HG03139 (cell line): Measurements from ENCODE around the gene FAM72A.
A peak's percentile ranks its signal among the peaks of the same experiment; 100 is the strongest.
"Not testable (repeated sequence)": the region's sequence is repeated elsewhere in the genome, so short reads cannot be mapped to it uniquely, and the experiment has no call there.

Experiments
- ATAC-seq: cut with Tn5 transposase; IDR thresholded peaks from one replicate; pipeline ENCODE4 v1.9.1; 2021; ENCODE audit not compliant: unreplicated experiment

The FAM72A gene

DNA sequence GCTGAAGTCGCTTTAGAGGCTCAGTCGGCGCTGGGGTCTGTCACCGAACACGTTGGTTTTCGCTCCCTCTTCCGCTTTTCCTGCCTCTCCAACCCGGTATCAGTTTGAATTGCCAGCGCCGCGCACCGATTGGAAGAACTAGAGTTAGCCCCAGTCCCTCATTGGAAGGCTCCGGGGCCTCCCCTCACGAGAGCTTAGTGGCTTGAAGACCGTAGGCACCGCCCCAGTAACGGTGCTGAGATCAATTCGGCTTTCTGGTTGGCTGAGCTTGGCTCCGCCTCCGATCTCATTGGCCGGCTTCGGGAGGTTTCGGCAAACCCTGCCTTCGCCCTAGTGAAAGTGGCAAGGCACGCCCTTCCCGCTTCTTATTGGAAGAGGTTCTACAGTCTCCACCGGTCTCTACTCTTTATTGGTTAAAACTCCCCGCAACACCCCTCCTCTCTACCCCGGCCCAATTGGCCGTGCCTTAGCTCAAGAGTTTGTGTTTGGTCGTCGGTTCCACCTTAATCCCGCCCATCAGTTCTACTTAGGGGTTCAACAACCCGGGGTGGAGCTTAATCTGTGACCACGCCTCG is at the start of gene FAM72A:
Gene FAM72A, minus strand, starts transcription at position 51 of the 575 bp plus-strand sequence. CDS start 814 bp downstream, outside the sequence.
- peak; percentile 77 for ATAC-seq

GRCh38 chr1:206250953-206251681 is 48.5 kb upstream of the FAM72A start:
- ATAC-seq = not testable (repeated sequence)

- not testable (repeated sequence) for ATAC-seq
Measured at GRCh38 chr1:206246129-206246886, 43.7 kb upstream of the FAM72A start.

GRCh38 chr1:206245479-206245878 is 42.8 kb upstream of the FAM72A start:
- not testable (repeated sequence) for ATAC-seq

DNA sequence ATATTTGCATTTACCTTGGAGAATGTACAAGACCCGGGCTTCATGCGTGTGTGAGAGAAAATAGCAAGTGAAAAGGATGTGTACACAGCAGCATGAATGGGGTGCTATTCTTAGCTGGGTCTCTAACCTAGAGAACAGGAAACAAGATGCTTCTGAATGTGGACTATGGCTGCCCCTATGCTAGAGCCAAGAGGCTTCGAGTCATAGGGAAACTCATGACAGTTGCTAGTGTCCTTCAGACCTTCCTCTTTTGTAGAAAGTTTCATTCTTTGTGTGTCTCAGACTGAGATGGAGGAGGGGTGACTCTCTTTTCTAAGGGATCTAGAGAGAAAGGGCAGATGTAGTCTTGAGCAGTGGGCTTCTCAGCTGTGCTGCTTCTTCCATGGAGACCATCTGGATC is 40.7 kb upstream of the FAM72A start:
- peak; percentile 97 for ATAC-seq

DNA sequence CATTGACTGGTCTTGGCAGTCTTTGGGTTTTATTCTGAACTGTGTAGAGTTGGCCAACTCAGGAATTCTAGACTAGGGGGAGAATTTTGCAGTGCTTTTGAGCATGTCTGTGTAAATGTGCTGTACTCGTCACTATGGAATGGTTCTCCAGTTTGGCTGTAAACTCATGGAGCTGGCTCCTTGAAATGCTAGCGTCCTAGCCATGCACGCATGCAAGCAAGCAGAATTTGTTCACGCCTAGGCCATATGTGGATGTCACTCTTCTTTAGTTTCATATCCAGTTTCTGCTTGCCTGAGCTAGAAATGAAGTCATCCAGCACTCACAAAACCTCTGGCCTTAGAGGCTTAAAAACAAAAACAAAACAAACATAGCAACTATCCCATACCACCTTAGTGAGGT is 37.6 kb upstream of the FAM72A start:
- not testable (repeated sequence) for ATAC-seq

GRCh38 chr1:206235190-206235589 is 32.6 kb upstream of the FAM72A start:
- not testable (repeated sequence) for ATAC-seq

DNA sequence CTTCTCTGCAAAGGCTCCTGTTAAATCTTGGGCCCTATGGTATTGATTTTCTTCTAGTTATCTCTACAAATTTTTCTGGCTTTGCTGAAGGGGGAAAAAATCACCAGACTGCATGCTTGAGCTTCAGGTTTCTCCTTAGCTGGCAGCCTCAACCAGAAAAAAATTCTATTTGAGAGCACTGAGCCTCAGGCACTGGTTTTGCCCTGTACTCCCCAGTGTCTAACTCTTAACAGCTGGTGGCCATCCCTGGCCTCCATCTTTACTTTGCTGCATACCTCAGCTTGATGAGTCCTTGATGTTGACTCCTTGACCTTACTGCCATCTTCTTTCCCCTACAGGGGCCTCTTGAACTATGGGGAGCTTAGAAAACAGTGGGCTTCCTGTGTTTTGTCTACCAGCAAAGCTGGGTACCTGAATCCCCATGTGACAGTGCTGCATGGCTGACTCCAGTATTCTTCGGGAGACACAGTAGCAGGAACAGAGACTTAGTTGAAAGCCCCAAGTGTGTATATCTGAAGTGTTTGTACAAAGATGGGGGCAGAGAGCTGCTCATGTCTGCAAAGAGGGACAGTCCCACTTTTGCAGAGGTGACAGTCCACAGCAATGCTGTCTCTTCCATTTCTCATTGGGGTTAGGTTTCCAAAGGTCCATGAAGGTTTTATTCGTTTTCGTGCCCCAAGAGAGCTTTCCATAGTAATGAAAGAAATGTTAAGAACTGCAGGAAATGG is 31.7 kb upstream of the FAM72A start:
- ATAC-seq = not testable (repeated sequence)

- ATAC-seq = not testable (repeated sequence)
Measured at GRCh38 chr1:206232970-206233645, 30.5 kb upstream of the FAM72A start.

DNA sequence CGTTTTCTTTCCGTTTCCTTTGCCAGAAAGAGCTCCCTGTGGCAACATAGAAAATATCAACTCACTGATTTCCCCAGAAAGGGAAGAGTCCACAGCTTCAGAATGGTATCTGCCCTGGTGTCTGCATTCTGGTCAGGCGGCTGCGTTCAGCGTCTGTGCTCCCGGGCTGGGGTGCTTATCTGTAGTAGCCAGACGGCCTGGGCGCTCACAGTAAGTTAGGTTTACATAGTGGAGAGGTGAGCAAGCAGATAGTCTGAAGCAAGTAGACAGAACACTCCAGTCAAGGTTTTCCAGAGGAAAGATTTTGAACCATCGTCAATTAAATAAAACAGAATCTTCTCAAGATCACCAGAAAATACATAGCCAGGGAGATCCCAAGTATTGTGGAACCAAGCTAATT is 29.4 kb upstream of the FAM72A start:
- not testable (repeated sequence) for ATAC-seq

- ATAC-seq = not testable (repeated sequence)
Measured at GRCh38 chr1:206229286-206229685, 26.6 kb upstream of the FAM72A start.

- ATAC-seq = not testable (repeated sequence)
Measured at GRCh38 chr1:206226886-206227285, 24.2 kb upstream of the FAM72A start.

DNA sequence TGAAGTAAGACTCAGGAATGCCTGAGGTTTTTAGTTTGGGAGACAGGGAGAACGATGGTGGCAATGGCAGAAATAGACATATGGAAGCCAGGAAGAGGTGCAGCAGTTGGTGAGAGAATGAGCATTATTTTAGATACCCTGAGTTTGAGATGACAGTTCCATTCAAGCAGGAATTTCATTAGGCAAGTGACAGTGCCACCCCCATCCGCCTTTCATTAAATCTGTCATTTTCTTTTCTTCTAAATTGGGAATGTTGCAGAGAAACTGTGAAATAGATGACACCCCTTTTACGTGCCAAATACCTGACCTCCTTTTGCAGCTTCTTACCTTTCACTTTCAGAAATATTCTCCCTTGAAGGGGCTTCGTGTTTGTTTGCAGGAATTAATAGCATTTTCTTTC is 22.7 kb upstream of the FAM72A start:
- ATAC-seq = not testable (repeated sequence)

GRCh38 chr1:206224190-206224776 is 21.6 kb upstream of the FAM72A start:
- ATAC-seq = not testable (repeated sequence)

- not testable (repeated sequence) for ATAC-seq
Measured at GRCh38 chr1:206221585-206221984, 18.9 kb upstream of the FAM72A start.

GRCh38 chr1:206220332-206221000 is 17.8 kb upstream of the FAM72A start:
- not testable (repeated sequence) for ATAC-seq

DNA sequence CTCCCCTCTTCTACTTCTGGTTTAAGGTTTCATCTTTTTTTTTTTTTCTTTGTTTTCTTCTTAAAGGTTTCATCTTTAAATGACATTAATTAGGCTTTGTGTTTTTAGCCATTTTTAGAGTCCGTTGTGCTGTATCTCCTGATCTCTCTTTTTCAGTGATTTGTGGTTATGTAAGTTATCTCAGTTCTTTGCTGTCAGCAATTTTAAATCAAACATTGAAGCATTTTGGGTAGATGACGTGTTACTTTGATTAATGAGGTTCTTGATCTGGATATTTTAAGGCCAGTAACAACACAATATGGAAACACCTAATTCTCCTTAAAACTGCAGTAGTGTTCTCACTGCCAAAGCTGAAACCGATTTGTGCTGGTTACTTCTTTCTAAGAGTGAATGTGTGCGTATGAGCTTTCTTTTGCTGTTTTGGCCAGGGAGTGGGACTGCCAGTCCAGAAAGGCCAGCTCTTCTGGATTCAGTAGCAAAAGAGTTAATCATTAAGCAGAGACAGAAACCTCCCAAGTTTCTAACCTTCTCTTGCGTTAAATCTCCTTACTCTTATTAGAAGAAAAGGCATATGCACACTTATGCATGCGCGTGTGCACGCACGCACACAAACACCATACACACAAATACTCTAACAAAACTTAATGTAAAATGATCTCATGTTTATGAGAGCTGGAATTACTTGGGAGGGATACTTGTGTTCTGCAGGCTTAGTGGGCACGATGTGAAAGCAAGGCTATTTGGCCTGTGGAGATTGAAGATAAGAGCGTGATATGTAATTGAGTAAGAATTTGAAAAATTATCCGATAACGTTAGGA is 17.1 kb upstream of the FAM72A start:
- ATAC-seq = not testable (repeated sequence)

GRCh38 chr1:206218765-206219164 is 16.1 kb upstream of the FAM72A start:
- ATAC-seq = not testable (repeated sequence)

GRCh38 chr1:206218285-206218684 is 15.6 kb upstream of the FAM72A start:
- ATAC-seq = not testable (repeated sequence)
